8988T (cell line): ENCODE results near the gene BAHCC1.
"Not testable (repeated sequence)": the region's sequence is repeated elsewhere in the genome, so short reads cannot be mapped to it uniquely, and the experiment has no call there.

Experiments used
- DNase-seq: peaks from one replicate; pipeline ENCODE4 v3.0.0; 2011

BAHCC1 gene

DNA sequence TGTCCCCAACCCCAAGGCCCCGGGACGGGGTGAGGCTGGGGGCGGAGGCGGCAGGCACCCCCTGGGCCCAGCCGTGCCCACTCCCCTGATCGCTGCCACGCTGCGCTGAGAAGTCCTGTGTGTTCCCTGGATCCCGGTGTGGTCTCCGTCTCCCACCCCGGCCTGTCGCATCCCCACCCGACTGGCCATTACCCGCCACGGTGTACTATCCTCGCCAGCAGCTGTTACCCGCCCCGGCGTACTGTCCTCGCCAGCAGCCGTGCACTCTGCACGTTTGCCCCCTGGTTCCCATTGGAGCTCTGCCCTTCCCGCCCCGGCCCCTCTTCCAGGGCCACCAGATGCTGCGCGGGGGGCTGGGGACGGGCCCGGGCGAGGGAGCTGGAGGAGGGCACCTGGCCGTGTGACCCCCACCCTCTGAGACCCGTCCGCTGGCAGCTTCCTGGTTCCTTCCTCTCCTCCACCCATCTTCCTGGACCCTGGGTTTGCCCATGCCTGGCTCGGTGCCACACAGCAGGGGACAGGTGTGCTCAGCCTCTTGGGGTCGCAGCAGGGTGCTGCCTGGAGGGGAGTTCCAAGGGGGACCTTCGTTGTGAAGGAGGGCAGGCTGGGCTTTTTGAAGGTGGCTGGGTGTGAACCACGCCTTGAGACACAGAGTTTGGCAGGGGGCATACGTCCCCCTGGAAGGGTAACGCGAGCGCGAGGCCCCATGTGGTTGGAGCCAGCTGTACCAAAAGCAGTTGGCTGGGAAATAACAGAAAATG is 19.7 kb downstream of the BAHCC1 start:
- DNase-seq = no peak

DNA sequence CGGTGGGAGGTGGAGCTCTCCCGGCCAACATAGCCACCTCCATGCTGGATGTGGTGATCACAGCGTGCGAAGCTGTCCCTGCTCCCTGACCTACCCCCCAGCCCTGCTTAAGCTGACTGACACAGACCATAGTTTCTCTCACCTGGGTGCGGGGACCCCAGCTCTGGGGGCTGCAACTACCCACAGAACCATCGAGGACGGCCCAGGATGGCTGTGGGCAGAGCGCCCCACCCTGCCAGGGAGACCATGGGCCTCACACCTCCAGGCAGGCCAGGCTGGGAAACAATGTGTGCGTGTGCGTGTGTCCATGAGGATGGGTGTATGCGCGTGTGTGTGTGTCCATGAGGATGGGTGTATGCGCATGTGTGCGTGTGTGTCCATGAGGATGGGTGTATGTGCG is 20.4 kb downstream of the BAHCC1 start:
- DNase-seq = no peak

DNA sequence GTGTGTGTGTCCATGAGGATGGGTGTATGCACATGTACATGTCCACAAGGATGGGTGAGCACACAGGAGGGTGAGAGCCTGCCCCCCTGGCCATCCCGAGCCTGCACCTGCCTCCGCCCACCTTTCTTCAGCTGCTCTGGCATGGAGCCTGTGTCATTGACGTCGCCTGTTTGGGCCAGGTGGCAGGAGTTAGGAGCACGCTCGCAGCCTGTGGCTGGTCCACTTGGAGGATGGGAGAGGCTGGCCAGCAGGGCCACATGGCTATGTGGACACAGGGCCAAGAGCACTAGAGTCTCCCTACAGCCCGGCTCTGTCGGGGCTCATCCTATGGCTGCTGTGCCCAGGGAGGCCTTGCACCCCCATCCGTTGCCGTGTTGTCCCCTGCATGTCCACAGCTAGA is 21.4 kb downstream of the BAHCC1 start:
- DNase-seq = no peak

DNA sequence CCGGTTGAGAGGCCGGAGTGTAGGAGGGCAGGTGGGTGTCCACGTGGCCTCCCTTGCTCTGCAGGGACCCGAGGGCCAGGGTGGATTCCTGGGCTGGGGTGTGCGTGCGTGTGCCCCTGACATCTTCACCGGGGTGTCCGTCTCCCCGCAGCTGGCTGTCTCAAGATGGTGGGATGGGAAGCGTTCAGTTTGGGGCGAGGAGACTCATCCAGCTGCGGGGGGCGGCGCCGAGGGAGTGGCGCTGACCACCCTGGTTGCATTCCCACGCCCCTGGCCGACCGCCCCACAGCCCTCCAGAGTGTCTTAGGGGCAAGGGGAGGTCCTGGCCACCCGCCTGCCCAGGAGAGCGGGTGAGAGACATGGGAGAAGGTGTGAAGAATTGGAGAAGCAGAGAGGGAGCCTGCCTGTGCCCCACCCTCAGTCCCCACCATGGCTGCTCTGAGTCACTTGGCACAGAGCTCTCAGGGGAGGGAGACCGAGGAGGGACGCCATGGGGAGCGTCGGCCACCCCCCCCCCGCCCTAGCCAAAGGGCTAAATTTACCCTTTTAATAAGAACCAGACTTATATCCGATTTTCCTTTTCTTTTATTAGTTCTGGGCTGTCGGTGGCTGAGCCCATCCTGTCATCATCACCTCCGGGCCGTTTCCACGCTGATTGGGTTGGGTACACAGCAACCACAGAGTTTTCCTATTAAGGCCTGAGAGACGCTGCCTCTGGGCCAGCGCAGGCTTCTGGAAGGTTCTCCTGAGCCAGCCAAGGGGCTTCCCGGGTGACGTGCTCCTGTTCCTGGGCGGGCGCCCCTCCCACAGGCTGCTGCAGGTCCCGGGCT is 22.0 kb downstream of the BAHCC1 start:
- no peak for DNase-seq

DNA sequence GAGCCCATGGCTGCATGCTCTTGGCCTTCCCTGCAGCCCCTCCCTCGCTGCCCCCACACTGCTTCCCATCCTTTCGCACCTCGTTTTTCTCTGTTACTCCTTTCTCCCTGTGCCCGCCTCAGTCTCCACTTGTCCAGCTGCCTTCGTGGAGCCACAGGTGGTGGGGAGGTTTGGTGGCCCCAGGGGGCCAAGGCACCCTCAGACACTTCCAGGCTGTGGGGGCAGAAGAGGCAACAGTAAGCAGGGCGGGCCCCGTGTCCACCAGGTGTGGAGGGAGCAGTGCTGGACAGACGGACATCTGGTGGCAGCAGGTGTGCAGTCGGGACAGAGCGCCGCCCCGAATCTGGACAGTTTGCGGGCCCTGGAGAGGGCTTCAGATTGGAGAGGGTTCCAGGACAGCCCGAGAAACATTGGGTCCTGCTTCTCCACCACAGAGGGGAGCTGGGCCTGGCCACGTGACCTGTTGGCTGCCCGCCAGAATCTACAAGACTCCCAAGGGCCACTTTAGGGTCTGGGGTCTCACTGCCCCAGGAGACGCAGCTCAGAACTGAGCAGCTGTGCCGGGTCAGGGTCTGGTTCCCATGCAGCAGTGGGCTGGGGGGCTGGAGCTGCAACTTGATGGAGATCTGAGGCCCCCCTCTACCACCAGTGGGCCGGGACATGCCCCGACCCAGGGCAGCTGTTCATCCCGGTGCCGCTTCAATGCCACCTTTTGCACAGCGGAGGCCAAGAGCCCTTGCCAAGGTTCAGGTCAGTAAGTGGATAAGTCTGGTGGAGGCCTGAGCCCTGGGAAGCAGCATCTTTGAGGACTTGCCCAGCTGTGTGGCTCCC is 22.8 kb downstream of the BAHCC1 start:
- DNase-seq = no peak

DNA sequence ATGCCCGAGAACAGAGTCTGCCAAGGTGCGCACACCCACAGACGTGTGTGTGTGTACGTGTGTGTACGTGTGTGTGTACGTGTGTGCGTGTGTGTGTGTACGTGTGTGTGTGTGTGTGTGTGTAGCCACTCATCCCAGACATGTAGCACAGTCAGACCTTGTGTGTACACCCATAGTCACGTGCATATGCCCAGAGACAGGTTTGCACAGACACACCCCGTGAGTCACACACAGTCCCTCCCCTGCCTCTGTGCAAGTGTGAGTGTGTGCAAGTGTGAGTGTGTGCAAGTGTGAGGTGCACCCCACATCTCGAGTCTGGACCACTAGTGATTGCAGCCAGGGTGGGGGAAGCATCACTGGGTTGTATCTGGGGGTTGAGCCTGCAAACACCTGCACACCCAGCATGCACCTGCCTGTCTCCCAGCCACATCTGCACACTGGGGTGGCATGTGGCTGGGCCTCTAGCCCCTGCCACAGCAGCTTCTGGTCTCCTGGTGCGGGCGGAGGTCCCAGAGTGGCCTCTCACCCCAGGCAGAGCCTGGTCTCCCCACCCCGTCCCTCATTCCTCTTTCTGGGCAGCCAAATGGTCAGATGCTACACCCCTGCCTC is 23.6 kb downstream of the BAHCC1 start:
- DNase-seq = no peak

DNA sequence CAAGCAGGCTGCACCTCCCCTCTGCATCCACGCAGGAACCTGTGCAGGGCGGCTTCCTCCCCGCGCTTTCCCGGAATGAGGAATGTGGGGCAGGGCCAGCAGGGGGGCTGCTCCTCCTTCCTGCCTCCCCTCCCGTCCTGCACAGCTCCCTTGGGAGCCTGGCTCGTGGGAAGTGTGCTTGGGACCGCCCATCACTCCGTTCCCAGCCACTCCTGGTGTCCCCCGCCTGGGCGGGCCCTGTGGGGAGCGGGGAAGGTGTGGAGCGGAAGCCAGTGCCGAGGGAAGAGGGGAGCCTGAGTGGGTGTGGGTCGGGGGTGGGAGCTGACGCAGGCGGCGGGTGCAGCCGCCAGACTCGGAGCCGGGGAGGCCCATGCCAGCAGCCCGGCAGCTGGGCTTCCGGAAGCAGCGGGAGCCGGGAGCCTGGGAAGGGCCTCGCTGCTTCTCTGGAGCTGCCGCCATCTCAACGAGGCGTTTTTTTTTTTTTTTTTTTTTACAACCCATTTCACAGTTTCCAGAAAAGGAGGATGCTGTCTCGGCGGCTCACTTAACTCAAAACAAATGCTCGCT is 24.1 kb downstream of the BAHCC1 start:
- peak; percentile 66 for DNase-seq

DNA sequence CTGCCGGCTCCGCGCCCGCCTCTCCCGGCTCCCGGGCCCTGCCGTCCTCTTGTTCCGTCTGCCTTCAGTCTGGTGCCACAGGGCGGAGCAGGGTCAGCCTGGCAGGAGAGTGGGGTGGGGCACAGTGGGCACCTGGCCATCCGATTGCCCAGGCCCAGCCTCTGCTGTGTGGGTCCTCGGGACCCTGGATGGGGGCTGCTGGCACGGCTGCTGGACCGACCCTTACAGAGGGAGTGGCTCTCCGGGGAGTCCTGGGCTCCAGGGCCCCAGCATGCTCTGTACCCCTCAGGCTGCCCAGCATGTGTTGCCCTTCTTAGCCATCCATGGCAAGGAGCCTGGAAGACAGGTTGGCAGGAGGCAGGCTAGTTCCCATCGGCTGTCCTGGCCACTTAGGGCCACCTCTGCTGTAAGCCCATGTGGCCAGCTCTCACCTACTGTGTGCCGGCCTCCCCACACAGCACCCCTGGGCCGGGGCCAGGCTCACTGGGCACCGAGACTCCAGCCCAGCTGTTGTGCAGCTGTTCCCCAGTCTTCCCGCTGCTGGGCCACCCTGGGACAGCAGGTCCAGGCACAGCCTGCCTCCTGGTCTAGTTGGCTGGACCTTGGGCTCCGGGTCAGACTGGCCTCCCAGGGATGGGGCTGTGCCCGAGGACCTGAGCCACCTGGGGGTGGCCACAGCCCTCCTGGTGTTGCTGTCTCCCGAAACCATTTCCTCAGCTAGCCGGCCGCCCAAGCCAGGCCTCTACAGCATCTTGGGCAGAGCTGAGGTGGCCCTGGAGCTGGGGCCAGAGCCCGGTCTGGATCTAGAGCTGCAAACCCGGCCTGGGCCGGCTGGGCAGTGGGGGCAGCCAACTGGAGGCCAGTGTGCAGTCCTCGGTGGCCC is 24.9 kb downstream of the BAHCC1 start:
- no peak for DNase-seq

DNA sequence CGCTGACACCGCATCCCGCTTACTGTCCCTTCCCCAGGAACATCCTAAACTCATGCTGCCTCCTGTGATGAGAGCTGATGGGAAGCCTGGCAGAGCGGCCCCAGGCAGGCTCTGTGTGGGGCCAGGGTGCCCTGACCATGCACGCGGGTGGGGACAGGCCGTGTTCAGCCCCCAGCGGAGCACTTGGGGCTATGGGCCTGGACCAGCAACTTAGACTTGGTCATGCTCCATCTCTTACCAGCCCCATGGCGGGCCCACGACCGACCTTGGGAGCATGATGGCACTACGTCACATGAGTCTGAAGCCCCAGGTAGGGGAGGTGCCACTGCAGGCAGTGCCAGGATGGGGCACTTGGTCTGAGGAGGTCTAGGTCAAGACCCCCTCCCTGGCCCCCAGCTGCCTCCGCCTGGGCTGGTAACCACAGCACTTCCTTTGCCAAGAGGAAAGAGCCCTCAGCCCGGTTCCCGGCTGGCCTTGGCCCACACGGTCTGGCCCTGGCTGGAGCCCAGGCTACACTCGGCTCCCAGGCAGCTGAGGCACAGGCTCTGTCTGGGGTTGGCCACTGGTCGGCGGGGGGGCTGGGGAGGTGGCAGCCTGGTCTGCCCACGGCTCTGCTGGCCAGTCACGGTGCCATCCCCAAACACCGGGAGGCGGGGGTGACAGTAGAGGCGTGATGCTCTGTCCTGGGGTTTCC is 25.7 kb downstream of the BAHCC1 start:
- DNase-seq = no peak

DNA sequence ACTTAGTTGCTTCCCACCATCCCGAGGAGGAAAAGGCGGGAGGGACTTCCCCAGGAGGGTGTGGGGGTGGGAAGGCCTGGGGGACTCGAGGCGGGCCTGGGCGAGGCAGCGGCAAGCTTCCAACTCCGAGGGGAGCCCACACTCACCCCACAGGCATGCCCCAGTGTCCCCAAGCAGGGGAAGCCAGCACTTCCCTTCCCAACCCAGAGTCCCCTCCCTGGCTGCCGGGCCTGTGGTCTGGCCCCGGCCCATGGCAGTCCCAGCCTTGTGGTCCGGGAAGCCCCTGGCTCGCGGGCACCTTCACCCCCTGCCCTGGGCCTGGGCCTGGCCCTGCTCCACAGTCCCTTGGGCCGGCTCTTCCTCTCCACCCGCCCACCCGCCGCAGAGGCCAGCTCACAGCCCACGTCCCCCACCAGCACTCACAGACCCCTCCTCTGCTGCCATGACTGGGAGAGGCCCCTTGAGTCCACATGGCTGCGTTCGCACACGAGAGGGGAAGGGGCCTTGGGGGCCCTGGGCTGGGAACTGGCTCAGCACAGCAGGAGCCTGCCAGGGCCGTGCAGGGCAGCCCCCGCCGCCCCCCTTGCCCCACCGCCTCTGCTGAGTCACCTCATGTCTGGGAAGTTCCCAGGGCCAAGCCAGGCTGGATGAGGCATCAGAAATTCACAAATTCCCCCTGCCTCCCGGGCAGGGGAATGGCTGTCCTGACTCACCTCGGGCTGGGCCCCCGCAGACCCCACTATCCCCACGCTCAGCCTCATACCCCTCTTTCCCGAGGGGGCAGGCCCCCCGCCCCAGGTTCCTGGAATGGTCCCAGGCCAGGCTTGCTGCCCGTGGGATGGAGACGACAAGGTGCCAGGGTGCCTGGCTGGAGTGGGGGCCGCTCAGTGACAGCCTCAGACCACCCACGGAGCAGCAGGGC is 27.8 kb downstream of the BAHCC1 start:
- peak; percentile 78 for DNase-seq

DNA sequence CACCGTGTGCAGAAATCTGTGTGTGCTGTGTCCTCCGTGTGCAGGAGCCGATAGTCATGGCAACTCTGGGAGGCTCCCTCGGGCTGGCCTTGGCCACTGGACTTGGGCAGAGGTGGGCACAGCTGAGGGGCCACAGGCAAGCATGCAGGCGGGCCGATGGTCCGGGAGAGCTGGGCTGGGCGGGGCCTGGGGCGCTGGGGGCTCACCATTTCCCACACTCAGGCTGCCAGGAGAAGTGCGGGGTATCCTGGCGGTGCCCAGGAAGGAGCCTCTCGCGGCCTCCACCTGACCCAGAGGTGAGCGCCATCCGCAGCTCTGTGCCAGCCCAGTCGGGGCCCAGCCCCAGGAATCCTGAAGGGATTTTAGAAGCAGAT is 28.4 kb downstream of the BAHCC1 start:
- DNase-seq = no peak

DNA sequence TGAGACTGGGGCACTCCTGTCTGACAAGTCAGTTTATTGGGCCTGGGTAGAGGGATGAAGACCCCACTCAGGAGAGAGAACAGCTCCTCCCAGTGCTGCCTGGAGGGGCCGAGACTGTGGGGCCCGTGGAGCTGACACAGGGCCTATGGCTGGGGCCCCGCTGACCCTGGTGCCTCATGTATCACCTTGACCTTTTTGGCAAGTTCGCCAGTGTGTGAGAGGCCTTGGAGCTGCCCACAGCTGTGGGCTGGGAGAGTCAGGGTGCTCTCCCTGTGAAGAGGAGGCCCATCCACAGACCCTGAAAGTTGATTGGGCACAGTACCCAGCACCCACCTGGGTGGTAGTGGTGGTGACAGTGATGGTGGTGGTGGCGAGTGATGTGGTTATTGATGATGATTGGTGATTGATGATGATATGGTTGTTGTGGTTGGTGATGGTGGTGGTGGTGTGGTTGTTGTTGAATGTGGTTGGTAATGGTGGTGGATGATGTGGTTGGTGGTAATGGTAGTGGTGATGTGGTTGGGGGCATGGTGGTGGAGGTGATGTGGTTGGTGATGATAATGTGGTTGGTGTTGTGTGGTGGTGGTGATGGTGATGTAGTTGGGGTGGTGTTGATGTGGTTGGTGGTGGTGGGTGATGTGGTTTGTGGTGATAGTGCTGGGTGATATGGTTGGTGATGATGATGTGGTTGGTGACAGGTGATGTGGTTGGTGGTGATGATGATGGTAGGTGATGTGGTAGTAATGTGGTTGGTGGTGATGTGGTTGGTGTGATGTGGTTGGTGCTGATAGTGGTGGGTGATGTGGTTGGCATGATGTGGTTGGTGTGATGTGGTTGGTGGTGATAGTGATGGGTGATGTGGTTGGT is 29.1 kb downstream of the BAHCC1 start:
- no peak for DNase-seq

DNA sequence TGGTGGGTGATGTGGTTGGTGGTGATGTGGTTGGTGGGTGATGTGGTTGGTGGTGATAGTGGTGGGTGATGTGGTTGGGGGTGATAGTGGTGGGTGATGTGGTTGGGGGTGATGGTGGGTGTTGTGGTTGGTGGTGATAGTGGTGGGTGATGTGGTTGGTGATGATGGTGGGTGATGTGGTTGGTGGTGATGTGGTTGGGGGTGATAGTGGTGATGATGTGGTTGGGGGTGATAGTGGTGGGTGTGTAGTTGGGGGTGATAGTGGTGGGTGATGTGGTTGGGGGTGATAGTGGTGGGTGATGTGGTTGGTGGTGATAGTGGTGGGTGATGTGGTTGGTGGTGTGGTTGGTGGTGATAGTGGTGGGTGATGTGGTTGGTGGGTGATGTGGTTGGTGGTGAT is 29.8 kb downstream of the BAHCC1 start:
- not testable (repeated sequence) for DNase-seq

DNA sequence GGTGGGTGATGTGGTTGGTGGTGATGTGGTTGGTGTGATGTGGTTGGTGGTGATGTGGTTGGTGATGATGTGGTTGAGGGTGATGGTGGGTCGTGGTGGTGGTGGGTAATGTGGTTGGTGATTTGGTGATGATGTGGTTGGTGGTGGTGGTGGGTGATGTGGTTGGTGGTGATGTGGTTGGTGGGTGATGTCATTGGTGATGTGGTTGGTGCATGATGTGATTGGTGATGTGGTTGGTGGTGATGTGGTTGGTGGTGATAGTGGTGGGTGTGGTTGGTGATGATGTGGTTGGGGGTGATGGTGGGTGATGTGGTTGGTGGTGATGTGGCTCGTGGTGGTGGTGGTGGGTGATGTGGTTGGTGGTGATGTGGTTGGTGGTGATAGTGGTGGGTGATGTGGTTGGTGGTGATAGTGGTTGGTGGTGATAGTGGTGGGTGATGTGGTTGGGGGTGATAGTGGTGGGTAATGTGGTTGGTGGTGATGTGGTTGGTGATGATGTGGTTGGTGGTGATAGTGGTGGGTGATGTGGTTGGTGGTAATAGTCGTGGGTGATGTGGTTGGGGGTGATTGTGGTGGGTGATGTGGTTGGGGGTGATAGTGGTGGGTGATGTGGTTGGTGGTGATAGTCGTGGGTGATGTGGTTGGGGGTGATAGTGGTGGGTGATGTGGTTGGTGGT is 30.6 kb downstream of the BAHCC1 start:
- not testable (repeated sequence) for DNase-seq

DNA sequence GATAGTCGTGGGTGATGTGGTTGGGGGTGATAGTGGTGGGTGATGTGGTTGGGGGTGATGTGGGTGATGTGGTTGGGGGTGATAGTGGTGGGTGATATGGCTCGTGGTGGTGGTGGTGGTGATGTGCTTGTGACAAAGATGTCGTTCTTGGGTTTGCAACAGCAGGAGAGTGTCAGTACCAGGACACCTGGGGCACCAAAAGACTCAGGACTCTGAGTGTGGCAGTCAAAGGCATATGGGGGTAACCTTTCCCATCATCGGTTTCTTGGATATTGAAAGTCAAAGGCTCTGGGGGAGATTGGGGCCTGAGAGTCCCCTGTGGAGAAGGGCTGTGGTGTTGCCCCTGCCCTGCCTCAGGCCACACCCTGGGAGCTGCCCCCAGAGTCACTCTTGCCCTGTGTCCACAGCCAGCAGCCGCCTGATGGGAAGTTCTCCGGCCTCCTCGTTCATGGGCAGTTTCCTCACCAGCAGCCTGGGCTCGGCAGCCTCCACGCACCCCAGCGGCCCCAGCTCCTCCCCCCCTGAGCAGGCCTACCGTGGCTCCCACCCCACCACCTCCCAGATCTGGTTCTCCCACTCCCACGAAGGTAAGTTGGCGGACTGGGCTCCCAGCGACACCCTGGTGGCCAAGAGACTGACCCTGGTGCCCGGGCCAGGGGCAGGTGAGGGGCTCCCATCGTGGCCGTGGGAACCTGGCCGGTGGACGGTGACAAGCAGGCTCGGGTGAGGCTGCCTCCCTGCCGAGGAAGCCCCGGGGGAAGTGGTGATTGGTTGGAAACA is 31.3 kb downstream of the BAHCC1 start:
- no peak for DNase-seq

DNA sequence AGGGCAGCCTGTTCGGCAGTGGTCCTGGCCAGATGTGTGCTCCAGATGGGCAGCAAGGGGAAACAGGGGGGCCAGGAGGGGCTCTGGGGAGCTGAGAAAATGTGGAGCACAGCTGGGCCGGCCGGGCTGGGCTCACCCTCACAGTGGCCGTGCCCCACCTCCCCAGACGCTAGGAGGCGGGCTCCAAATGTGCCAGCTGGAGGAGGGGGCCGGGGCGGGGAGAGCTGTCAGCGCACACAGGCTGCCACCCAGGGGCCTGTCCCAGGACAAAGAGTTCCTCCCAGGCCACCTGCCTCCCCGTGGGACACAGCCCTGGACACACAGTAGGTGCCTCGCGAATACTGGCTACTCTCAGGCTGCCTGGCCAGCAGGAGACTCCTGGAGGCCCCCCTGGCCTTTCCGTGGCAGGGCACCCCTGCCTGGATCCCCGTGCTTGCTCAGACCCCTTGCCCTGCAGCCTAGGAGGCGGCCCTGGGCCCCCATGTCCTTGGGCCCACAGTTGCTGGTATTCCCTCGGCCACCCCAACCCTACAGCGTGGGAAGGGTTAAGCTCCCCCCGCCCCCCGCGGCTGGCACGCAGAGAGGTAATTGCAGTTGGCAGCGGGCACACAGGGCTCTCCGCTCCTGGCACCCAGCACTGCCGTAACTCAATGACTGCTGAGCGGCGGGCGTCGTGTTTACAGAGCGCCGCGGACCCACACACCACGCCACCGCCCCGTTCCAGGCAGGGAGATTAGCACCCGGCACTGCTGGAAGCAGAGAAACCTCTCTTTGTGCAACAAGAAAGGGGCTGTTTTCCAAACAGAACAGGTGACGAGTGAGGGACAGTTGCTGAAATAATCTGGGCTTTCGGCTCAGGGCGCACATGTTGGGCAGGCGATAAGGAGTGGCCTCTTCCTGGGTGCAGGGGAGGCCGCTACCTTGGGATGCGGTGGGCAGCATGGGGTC is 32.2 kb downstream of the BAHCC1 start:
- DNase-seq = no peak
